Vagina (tissue), 2 donors: Measurements from ENCODE around the gene GYS1. TPM values are rescaled to one million over a fixed set of nuclear protein-coding genes. Genes with fewer than 3 reads are reported as not detected.
"Not testable (repeated sequence)": the region's sequence is repeated elsewhere in the genome, so short reads cannot be mapped to it uniquely, and the experiment has no call there.

ENCODE experiments used
- DNase-seq, 2 donors: peaks; one replicate each; pipeline ENCODE4 v3.0.0-alpha.2; 2017; ENCODE audit errors: extremely low spot score in 2 of 2
- H3K27ac ChIP-seq: fragments of 200-600 bp; sonication (generic); one replicate; pipeline ENCODE4 v1.5.1; 2019
- H3K27me3 ChIP-seq: fragments of 200-600 bp; sonication (generic); one replicate; pipeline ENCODE4 v1.5.1; 2019
- H3K36me3 ChIP-seq, 2 donors: fragments of 200-600 bp; sonication (generic); one replicate each; pipeline ENCODE4 v1.5.1; 2017 to 2019
- H3K4me1 ChIP-seq: fragments of 200-600 bp; sonication (generic); one replicate; pipeline ENCODE4 v1.5.1; 2019
- H3K4me3 ChIP-seq, 2 donors: fragments of 200-600 bp; sonication (generic); 1 replicate in 1 of 2; 2 replicates in 1 of 2; pipeline ENCODE4 v1.5.1; 2016 to 2019
- H3K9me3 ChIP-seq: fragments of 200-600 bp; sonication (generic); one replicate; pipeline ENCODE4 v1.5.1; 2019
- CTCF ChIP-seq, 3 experiments: fragments of 450-650 bp in 2 of 3; fragments of 200-600 bp in 1 of 3; sonication (generic) in 1 of 3; IDR thresholded peaks; one replicate each; pipeline ENCODE4 v1.5.1; 2017 to 2019; ENCODE audit warnings: antibody characterized with exemption in 3 of 3, mild to moderate bottlenecking in 2 of 3, moderate library complexity in 2 of 3
- POLR2A ChIP-seq, 2 donors: fragments of 450-650 bp; IDR thresholded peaks; one replicate each; pipeline ENCODE4 v1.6.1; 2017; ENCODE audit warnings: antibody characterized with exemption in 2 of 2, mild to moderate bottlenecking in 2 of 2, moderate library complexity in 2 of 2
- POLR2AphosphoS5 ChIP-seq, 2 donors: sonication (generic); formaldehyde crosslinking; IDR thresholded peaks; one replicate each; pipeline ENCODE4 v1.9.0; 2017; ENCODE audit warnings: antibody characterized with exemption in 2 of 2, mild to moderate bottlenecking in 2 of 2, low read depth in 1 of 2; ENCODE audit not compliant: insufficient read depth in 1 of 2
- intact Hi-C: fragments of 100-400 bp; cut with DNase I; formaldehyde crosslinking; loops from one replicate; pipeline ENCODE4 v1.15.1; 2023
- total RNA-seq: library from RNA; depleted of rRNA; stranded (reverse); fragments of >200 nt; gene quantifications from one replicate; pipeline ENCODE4 v1.2.3, GENCODE V29; 2016

Gene GYS1
- total RNA-seq, 1 donor from 2014 or later: 32.2 TPM

- H3K36me3 ChIP-seq, DNase-seq, H3K27me3 ChIP-seq, H3K27ac ChIP-seq, H3K4me3 ChIP-seq, H3K4me1 ChIP-seq, H3K9me3 ChIP-seq, intact Hi-C loops: not testable (repeated sequence)
Observed at GRCh38 chr19:49028686-49029085, 35.6 kb upstream of the GYS1 start.

- H3K27me3 ChIP-seq, H3K9me3 ChIP-seq, H3K4me3 ChIP-seq, H3K36me3 ChIP-seq, H3K4me1 ChIP-seq, intact Hi-C loops, DNase-seq, H3K27ac ChIP-seq: not testable (repeated sequence)
Observed at GRCh38 chr19:49025599-49025998, 32.5 kb upstream of the GYS1 start.

GRCh38 chr19:49025088-49025487 lies 32.0 kb upstream of the GYS1 start:
- H3K27me3 ChIP-seq, H3K36me3 ChIP-seq, H3K4me3 ChIP-seq, intact Hi-C loops, H3K4me1 ChIP-seq, DNase-seq, H3K9me3 ChIP-seq, H3K27ac ChIP-seq: not testable (repeated sequence)

- H3K27ac ChIP-seq, H3K4me3 ChIP-seq, DNase-seq, intact Hi-C loops, H3K9me3 ChIP-seq, H3K4me1 ChIP-seq, H3K36me3 ChIP-seq, H3K27me3 ChIP-seq: not testable (repeated sequence)
Observed at GRCh38 chr19:49024233-49024632, 31.1 kb upstream of the GYS1 start, which contains the start of gene CGB3. Gene CGB3, minus strand, starts transcription at chr19:49024333. Its CDS starts 362 bp downstream, at chr19:49023971.

- Histone ChIP-seq H3K27me3 (peaks cover 6% of the 10 kb centered on the region), H3K4me3 (no peak overlapping the region), H3K36me3 (no peaks in the 10 kb centered on the region), H3K9me3 (no peaks in the 10 kb centered on the region), H3K4me1 (peaks cover 26% of the 10 kb centered on the region), H3K27ac (no peak overlapping the region)
- DNase-seq: no peak
- TF ChIP-seq CTCF (IDR thresholded peaks at IDR 0.05) (no peak), POLR2AphosphoS5 (IDR thresholded peaks at IDR 0.05; ENCODE audit: insufficient read depth in 1 of 2, low read depth in 1 of 2) (no peak), POLR2A (IDR thresholded peaks at IDR 0.05) (no peak)
- intact Hi-C loops: no loop called here
Observed at GRCh38 chr19:49022116-49022515, 29.0 kb upstream of the GYS1 start.

GRCh38 chr19:49020931-49021895 lies 28.1 kb upstream of the GYS1 start:
- Histone ChIP-seq H3K36me3 (no peaks in the 10 kb centered on the region), H3K27me3 (peaks cover 6% of the 10 kb centered on the region), H3K9me3 (no peaks in the 10 kb centered on the region), H3K4me1 (peaks cover 26% of the 10 kb centered on the region), H3K27ac (no peak overlapping the region), H3K4me3 (no peak overlapping the region)
- DNase-seq: no peak
- intact Hi-C loops: no loop called here
- TF ChIP-seq CTCF (IDR thresholded peaks at IDR 0.05) (no peak), POLR2A (IDR thresholded peaks at IDR 0.05) (no peak), POLR2AphosphoS5 (IDR thresholded peaks at IDR 0.05; ENCODE audit: insufficient read depth in 1 of 2, low read depth in 1 of 2) (no peak)

- Histone ChIP-seq H3K9me3 (no peaks in the 10 kb centered on the region), H3K36me3 (peaks cover 0 to 3% of the 10 kb centered on the region in 2 donors), H3K27ac (no peak overlapping the region), H3K4me3 (no peak overlapping the region), H3K27me3 (peaks cover 6% of the 10 kb centered on the region), H3K4me1 (peaks cover 26% of the 10 kb centered on the region)
- TF ChIP-seq POLR2A (IDR thresholded peaks at IDR 0.05) (no peak), CTCF (IDR thresholded peaks at IDR 0.05) (no peak), POLR2AphosphoS5 (IDR thresholded peaks at IDR 0.05; ENCODE audit: insufficient read depth in 1 of 2, low read depth in 1 of 2) (no peak)
- intact Hi-C loops: no loop called here
- DNase-seq: no peak
Observed at GRCh38 chr19:49020342-49020741, 27.2 kb upstream of the GYS1 start.
